Cortex of kidney (tissue), 1 donor: ENCODE data around the gene KCNG2.
"Not testable (repeated sequence)": the region's sequence is repeated elsewhere in the genome, so short reads cannot be mapped to it uniquely, and the experiment has no call there.

Experiments
- DNase-seq: peaks from one replicate; lab custom pipeline; 2025; lab: John Stamatoyannopoulos, UW

KCNG2 gene

GRCh38 chr18:79855147-79855933, 57.6 kb downstream of the KCNG2 start:
- DNase-seq = no peak

GRCh38 chr18:79856119-79857007, 58.6 kb downstream of the KCNG2 start:
- DNase-seq = no peak

GRCh38 chr18:79857082-79857671, 59.4 kb downstream of the KCNG2 start:
- no peak for DNase-seq

GRCh38 chr18:79859314-79859713, 61.6 kb downstream of the KCNG2 start:
- no peak for DNase-seq

- DNase-seq = no peak
Measured at GRCh38 chr18:79861687-79862086, 63.9 kb downstream of the KCNG2 start.

GRCh38 chr18:79862562-79862961, 64.8 kb downstream of the KCNG2 start:
- no peak for DNase-seq

GRCh38 chr18:79863161-79864005, 65.6 kb downstream of the KCNG2 start:
- DNase-seq = no peak

GRCh38 chr18:79864006-79864725, 66.4 kb downstream of the KCNG2 start:
- DNase-seq = no peak

GRCh38 chr18:79864955-79865354, 67.2 kb downstream of the KCNG2 start:
- not testable (repeated sequence) for DNase-seq

GRCh38 chr18:79865951-79866350, 68.2 kb downstream of the KCNG2 start:
- DNase-seq = not testable (repeated sequence)

GRCh38 chr18:79866889-79867574, 69.3 kb downstream of the KCNG2 start:
- no peak for DNase-seq

GRCh38 chr18:79867666-79868065, 69.9 kb downstream of the KCNG2 start:
- no peak for DNase-seq

- DNase-seq = no peak
Measured at GRCh38 chr18:79868168-79868784, 70.5 kb downstream of the KCNG2 start.

- no peak for DNase-seq
Measured at GRCh38 chr18:79868811-79869541, 71.2 kb downstream of the KCNG2 start.

- no peak for DNase-seq
Measured at GRCh38 chr18:79869591-79870300, 72.0 kb downstream of the KCNG2 start.

GRCh38 chr18:79870301-79871025, 72.7 kb downstream of the KCNG2 start:
- DNase-seq = no peak

GRCh38 chr18:79871026-79871390, 73.3 kb downstream of the KCNG2 start:
- DNase-seq = no peak

- DNase-seq = no peak
Measured at GRCh38 chr18:79871481-79872091, 73.8 kb downstream of the KCNG2 start.
